B cell (primary cell): ENCODE data around the gene YIPF2.

ENCODE experiments used
- CTCF ChIP-seq: fragments of 200-600 bp; IDR thresholded peaks from one replicate; pipeline ENCODE4 v1.8.0; 2022; ENCODE audit warnings: antibody characterized with exemption, mild to moderate bottlenecking
- EZH2 ChIP-seq: IDR thresholded peaks from 2 replicates; pipeline ENCODE4 v1.6.1; 2012; ENCODE audit warnings: borderline replicate concordance, low read depth, mild to moderate bottlenecking, moderate library complexity, low read length; ENCODE audit not compliant: insufficient read depth, poor library complexity, severe bottlenecking

GRCh38 chr19:10927730-10928562, 493 bp downstream of the YIPF2 start:
- TF ChIP-seq CTCF, result no peak
- TF ChIP-seq EZH2, result no peak
